PFSK-1 (cell line): ENCODE results near the gene MED26.

Source experiments
- FOXP2 ChIP-seq: optimal IDR thresholded peaks from 2 replicates; pipeline ENCODE3; 2011; ENCODE audit warnings: borderline replicate concordance, control low read depth, inconsistent platforms; ENCODE audit not compliant: insufficient read depth; ENCODE audit errors: extremely low read length, extremely low read depth
- POLR2AphosphoS5 ChIP-seq: IDR thresholded peaks from 2 replicates; pipeline ENCODE4 v1.6.1; 2012; ENCODE audit warnings: low read depth, mild to moderate bottlenecking, control low read depth, low read length, moderate library complexity
- SIN3A ChIP-seq: IDR thresholded peaks from 2 replicates; pipeline ENCODE4 v1.6.1; 2012; ENCODE audit warnings: mild to moderate bottlenecking, low read length, moderate library complexity, borderline replicate concordance; ENCODE audit not compliant: insufficient read depth
- TAF1 ChIP-seq: IDR thresholded peaks from 2 replicates; pipeline ENCODE4 v1.6.1; 2012; ENCODE audit warnings: low read length, control low read depth, borderline replicate concordance; ENCODE audit not compliant: insufficient read depth
- TF ChIP-seq, protein P1 (sequence below), 2 experiments: IDR thresholded peaks; 2 replicates each; pipeline versions ENCODE4 v1.6.1 to v1.8.0; 2011 to 2012; ENCODE audit warnings: low read depth in 2 of 2, low read length in 2 of 2, control low read depth in 1 of 2, inconsistent platforms in 1 of 2, mild to moderate bottlenecking in 1 of 2, moderate library complexity in 1 of 2; ENCODE audit not compliant: insufficient read depth in 1 of 2

DNA sequence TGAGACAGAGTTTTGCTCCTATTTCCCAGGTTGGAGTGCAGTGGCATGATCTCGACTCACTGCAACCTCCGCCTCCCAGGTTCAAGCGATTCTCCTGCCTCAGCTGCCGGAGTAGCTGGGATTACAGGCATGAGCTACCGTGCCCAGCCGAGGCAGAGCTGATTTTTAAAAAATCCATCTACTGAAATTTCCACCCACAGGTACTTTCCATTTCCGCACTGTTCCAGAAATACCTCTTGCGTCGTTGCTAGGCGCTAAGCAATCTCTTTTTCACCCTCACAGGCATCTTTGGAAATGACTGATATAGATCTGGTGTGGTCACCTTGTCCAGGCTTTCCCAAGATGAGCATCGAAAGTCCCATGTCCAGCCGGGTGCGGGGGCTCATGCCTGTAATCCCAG, 42.3 kb upstream of the MED26 start:
- TF ChIP-seq, protein P1, sequence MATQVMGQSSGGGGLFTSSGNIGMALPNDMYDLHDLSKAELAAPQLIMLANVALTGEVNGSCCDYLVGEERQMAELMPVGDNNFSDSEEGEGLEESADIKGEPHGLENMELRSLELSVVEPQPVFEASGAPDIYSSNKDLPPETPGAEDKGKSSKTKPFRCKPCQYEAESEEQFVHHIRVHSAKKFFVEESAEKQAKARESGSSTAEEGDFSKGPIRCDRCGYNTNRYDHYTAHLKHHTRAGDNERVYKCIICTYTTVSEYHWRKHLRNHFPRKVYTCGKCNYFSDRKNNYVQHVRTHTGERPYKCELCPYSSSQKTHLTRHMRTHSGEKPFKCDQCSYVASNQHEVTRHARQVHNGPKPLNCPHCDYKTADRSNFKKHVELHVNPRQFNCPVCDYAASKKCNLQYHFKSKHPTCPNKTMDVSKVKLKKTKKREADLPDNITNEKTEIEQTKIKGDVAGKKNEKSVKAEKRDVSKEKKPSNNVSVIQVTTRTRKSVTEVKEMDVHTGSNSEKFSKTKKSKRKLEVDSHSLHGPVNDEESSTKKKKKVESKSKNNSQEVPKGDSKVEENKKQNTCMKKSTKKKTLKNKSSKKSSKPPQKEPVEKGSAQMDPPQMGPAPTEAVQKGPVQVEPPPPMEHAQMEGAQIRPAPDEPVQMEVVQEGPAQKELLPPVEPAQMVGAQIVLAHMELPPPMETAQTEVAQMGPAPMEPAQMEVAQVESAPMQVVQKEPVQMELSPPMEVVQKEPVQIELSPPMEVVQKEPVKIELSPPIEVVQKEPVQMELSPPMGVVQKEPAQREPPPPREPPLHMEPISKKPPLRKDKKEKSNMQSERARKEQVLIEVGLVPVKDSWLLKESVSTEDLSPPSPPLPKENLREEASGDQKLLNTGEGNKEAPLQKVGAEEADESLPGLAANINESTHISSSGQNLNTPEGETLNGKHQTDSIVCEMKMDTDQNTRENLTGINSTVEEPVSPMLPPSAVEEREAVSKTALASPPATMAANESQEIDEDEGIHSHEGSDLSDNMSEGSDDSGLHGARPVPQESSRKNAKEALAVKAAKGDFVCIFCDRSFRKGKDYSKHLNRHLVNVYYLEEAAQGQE (IDR thresholded peaks at IDR 0.05; ENCODE audit: insufficient read depth in 1 of 2, low read depth in 2 of 2, low read length in 2 of 2), result no peak
- TF ChIP-seq POLR2AphosphoS5, result no peak
- TF ChIP-seq TAF1, result no peak
- no peak for TF ChIP-seq SIN3A
- no peak for TF ChIP-seq FOXP2
